ENCODE data around the gene KPNA1. TPM values are rescaled to one million over a fixed set of nuclear protein-coding genes. Genes with fewer than 3 reads are reported as not detected.

Gene KPNA1
- total RNA-seq, 1 donor from 2014 or later: 54.0 TPM

- Histone ChIP-seq H3K4me3 (peak within 1 kb of the TSS; percentile 63 to 72), H3K4me1 (peaks cover 31% of the 10 kb centered on the region), H3K27ac (peak within 1 kb of the TSS; percentile 83), H3K27me3 (no peaks in the 10 kb centered on the region), H3K9me3 (no peaks in the 10 kb centered on the region), H3K36me3 (peaks cover 0 to 4% of the 10 kb centered on the region in 2 donors)
- TF ChIP-seq POLR2A (IDR thresholded peaks at IDR 0.05) (peak in 1 of 2 donors; percentile 80), POLR2AphosphoS5 (IDR thresholded peaks at IDR 0.05; ENCODE audit: insufficient read depth in 1 of 2, low read depth in 1 of 2) (peak; percentile 78 to 93), CTCF (IDR thresholded peaks at IDR 0.05) (peak in 2 of 3 experiments; percentile 45 to 60)
- DNase-seq (ENCODE audit: extremely low spot score in 2 of 2): peak in 1 of 2 donors; percentile 93
- intact Hi-C loops (cut with DNase I): loop anchor here (5.0 kb wide), 1 partner anchor 293 kb away; no protein-coding TSS in a partner anchor
Measured at GRCh38 chr3:122383771-122384697, 130.7 kb downstream of the KPNA1 start, which contains the start of gene FAM162A. Gene FAM162A, plus strand, starts transcription at chr3:122384182. Its CDS starts 84 bp downstream, at chr3:122384266.

- peaks cover 0 to 4% of the 10 kb centered on the region in 2 donors for H3K36me3 ChIP-seq
- peak within 1 kb of the TSS; percentile 63 to 72 for H3K4me3 ChIP-seq
- DNase-seq (ENCODE audit: extremely low spot score in 2 of 2): peak in 1 of 2 donors; percentile 90
- no peaks in the 10 kb centered on the region for H3K9me3 ChIP-seq
- H3K27ac ChIP-seq: peak within 1 kb of the TSS; percentile 83
- no peaks in the 10 kb centered on the region for H3K27me3 ChIP-seq
- intact Hi-C loops (cut with DNase I): loop anchor here (5.0 kb wide), 1 partner anchor 294 kb away; no protein-coding TSS in a partner anchor
- TF ChIP-seq POLR2A (IDR thresholded peaks at IDR 0.05) (peak in 1 of 2 donors; percentile 12), CTCF (IDR thresholded peaks at IDR 0.05) (no peak), POLR2AphosphoS5 (IDR thresholded peaks at IDR 0.05; ENCODE audit: insufficient read depth in 1 of 2, low read depth in 1 of 2) (peak; percentile 57 to 77)
- H3K4me1 ChIP-seq: peaks cover 31% of the 10 kb centered on the region
Measured at GRCh38 chr3:122382888-122383666, 131.7 kb downstream of the KPNA1 start, which contains the start of gene MIX23. Gene MIX23, minus strand, starts transcription at chr3:122383231. Its CDS starts 7 bp downstream, at chr3:122383224.

- Histone ChIP-seq H3K27me3 (no peaks in the 10 kb centered on the region), H3K36me3 (no peaks in the 10 kb centered on the region), H3K4me1 (peaks cover 13% of the 10 kb centered on the region), H3K27ac (no peak overlapping the region), H3K9me3 (no peaks in the 10 kb centered on the region), H3K4me3 (no peak overlapping the region)
- no peak for TF ChIP-seq POLR2AphosphoS5 (IDR thresholded peaks at IDR 0.05; ENCODE audit: insufficient read depth in 1 of 2, low read depth in 1 of 2)
- no peak for TF ChIP-seq POLR2A (IDR thresholded peaks at IDR 0.05)
- no peak for TF ChIP-seq CTCF (IDR thresholded peaks at IDR 0.05)
- intact Hi-C loops (cut with DNase I): no loop called here
- DNase-seq (ENCODE audit: extremely low spot score in 2 of 2): no peak
Measured at GRCh38 chr3:122377975-122378374, 136.8 kb downstream of the KPNA1 start.

- intact Hi-C loops (cut with DNase I): no loop called here
- H3K27me3 ChIP-seq: no peaks in the 10 kb centered on the region
- H3K9me3 ChIP-seq: no peaks in the 10 kb centered on the region
- no peak for DNase-seq (ENCODE audit: extremely low spot score in 2 of 2)
- TF ChIP-seq CTCF (IDR thresholded peaks at IDR 0.05) (no peak), POLR2A (IDR thresholded peaks at IDR 0.05) (no peak), POLR2AphosphoS5 (IDR thresholded peaks at IDR 0.05; ENCODE audit: insufficient read depth in 1 of 2, low read depth in 1 of 2) (no peak)
- no peaks in the 10 kb centered on the region for H3K4me1 ChIP-seq
- H3K4me3 ChIP-seq: no peak overlapping the region
- H3K36me3 ChIP-seq: peaks cover 0 to 9% of the 10 kb centered on the region in 2 donors
- no peak overlapping the region for H3K27ac ChIP-seq
Measured at GRCh38 chr3:122374034-122374433, 140.7 kb downstream of the KPNA1 start.

Small RNA genes within 50 kb of the gene (small RNA-seq; reads per million reads assigned to genes)
- not detected for gene AC083798.1
- gene AC096861.1: not detected

Other genes starting within 250 kb of the KPNA1 start
- 95.5 TPM for gene CSTA, start 189.7 kb downstream of the KPNA1 start, total RNA-seq
- 14.2 TPM for gene MIX23, start 131.7 kb downstream of the KPNA1 start, total RNA-seq
- 29.7 TPM for gene FAM162A, start 130.8 kb downstream of the KPNA1 start, total RNA-seq
- gene WDR5B, start 98.9 kb downstream of the KPNA1 start, total RNA-seq: 1.5 TPM
- 19.4 TPM for gene PARP9, start 49.4 kb upstream of the KPNA1 start, total RNA-seq
- gene DTX3L, start 49.4 kb upstream of the KPNA1 start, total RNA-seq: 17.7 TPM
- gene PARP15, start 62.7 kb upstream of the KPNA1 start, total RNA-seq: 5.9 TPM
- gene PARP14, start 165.9 kb upstream of the KPNA1 start, total RNA-seq: 44.4 TPM

Measured in vagina (tissue), 2 donors.